ENCODE data around the gene TENT4A. TPM values are rescaled to one million over a fixed set of nuclear protein-coding genes. Genes with fewer than 3 reads are reported as not detected.
A peak's percentile ranks its signal among the peaks of the same experiment; 100 is the strongest.

Gene TENT4A
- total RNA-seq, 6 experiments from 2014 or later = 19.8 to 23.8 (median 21.7) TPM

DNA sequence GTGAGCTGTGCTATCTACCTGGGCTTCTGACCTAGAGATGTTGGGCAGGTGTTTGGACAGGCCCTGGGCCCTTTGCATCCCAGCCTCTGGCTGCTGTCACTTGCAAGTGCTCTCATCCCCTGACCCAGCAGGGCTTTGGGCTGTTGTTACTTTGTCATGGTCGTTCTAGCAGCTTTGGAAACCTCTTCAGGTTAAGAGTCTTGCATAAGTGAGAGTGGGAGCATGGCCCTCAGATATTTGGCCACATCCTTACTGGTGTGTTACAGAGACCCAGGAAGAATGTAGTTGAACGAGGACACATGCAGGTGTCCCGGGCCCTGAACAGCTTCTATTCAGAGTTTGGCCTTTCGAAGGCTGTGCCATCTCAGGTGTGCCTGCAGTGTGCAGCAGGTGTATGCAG lies 4.5 kb downstream of the TENT4A start:
- peaks cover 76% of the 10 kb centered on the region for H3K4me1 Mint-ChIP-seq (ENCODE audit: low read depth)
- H3K27ac Mint-ChIP-seq = no peak overlapping the region
- H3K36me3 Mint-ChIP-seq (ENCODE audit: low read depth) = peaks cover 8% of the 10 kb centered on the region; the same call in 1 of the 2 replicates
- peak overlapping the region; percentile 95 for H3K4me3 Mint-ChIP-seq
- TF ChIP-seq, protein P1, sequence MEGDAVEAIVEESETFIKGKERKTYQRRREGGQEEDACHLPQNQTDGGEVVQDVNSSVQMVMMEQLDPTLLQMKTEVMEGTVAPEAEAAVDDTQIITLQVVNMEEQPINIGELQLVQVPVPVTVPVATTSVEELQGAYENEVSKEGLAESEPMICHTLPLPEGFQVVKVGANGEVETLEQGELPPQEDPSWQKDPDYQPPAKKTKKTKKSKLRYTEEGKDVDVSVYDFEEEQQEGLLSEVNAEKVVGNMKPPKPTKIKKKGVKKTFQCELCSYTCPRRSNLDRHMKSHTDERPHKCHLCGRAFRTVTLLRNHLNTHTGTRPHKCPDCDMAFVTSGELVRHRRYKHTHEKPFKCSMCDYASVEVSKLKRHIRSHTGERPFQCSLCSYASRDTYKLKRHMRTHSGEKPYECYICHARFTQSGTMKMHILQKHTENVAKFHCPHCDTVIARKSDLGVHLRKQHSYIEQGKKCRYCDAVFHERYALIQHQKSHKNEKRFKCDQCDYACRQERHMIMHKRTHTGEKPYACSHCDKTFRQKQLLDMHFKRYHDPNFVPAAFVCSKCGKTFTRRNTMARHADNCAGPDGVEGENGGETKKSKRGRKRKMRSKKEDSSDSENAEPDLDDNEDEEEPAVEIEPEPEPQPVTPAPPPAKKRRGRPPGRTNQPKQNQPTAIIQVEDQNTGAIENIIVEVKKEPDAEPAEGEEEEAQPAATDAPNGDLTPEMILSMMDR (IDR thresholded peaks at IDR 0.05) = no peak
- no peaks in the 10 kb centered on the region for H3K9me3 Mint-ChIP-seq
- no peak for DNase-seq
- no peaks in the 10 kb centered on the region for H3K27me3 Mint-ChIP-seq (ENCODE audit: insufficient read depth)

DNA sequence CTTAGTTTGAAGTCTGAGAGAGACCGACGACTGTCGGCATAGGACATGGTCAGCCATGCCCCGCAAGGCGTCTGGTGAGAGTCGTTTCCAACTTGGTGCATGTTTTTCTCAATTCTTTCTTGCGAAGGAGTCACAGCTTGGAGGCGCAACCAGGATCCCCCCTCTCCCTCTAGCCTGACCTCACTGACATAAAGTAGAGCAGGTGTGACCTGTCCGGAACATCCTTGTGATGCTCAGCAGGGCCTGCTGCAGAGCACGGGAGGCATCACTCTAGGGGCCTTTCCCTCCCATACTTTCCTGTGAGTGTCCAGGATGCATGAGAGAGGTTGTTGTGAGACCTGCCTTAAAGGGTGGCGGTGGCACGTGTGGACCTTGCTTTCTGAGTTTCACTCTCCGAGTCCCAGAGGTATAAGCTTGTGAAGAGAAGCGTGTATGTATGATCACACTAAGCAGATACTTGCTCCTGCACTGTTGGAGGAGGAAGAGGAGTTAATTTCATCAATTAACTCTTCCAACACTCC lies 5.0 kb downstream of the TENT4A start:
- H3K4me1 Mint-ChIP-seq (ENCODE audit: low read depth) = peaks cover 82% of the 10 kb centered on the region

DNA sequence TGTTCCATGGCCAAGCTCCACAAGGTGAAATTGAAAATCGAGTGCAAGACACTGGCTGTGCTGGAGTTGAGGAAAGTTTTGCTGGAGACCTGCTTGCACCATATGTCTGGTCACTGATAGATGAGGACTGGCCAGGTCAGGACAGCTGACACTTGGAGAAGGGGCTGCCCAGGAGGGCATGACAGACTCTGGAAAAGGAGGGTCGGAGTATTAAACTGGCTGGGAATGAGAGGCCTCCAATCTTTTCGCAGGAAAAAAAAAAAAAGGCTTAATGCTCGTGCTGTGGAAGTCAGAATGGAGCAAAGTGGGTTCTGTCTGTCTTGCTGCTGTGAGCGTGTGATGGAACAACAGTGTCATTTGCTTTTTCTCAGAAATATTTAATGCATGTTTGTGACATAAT lies 5.5 kb downstream of the TENT4A start:
- peaks cover 87% of the 10 kb centered on the region for H3K4me1 Mint-ChIP-seq (ENCODE audit: low read depth)
- H3K4me3 Mint-ChIP-seq = no peak overlapping the region
- H3K36me3 Mint-ChIP-seq (ENCODE audit: low read depth) = peaks cover 12% of the 10 kb centered on the region; the same call in 1 of the 2 replicates
- DNase-seq = no peak
- TF ChIP-seq, protein P1 (IDR thresholded peaks at IDR 0.05) = no peak
- no peaks in the 10 kb centered on the region for H3K9me3 Mint-ChIP-seq
- no peaks in the 10 kb centered on the region for H3K27me3 Mint-ChIP-seq (ENCODE audit: insufficient read depth)
- peak overlapping the region; percentile 44 for H3K27ac Mint-ChIP-seq

More for the DNA sequence above, 5.0 kb downstream of the TENT4A start:
- TF ChIP-seq, protein P1 (IDR thresholded peaks at IDR 0.05) = no peak
- H3K27ac Mint-ChIP-seq = peak overlapping the region; percentile 18
- no peaks in the 10 kb centered on the region for H3K27me3 Mint-ChIP-seq (ENCODE audit: insufficient read depth)
- DNase-seq = no peak
- H3K36me3 Mint-ChIP-seq (ENCODE audit: low read depth) = peaks cover 8% of the 10 kb centered on the region; the same call in 1 of the 2 replicates
- H3K9me3 Mint-ChIP-seq = no peaks in the 10 kb centered on the region
- no peak overlapping the region; the same call in 1 of the 2 replicates for H3K4me3 Mint-ChIP-seq

DNA sequence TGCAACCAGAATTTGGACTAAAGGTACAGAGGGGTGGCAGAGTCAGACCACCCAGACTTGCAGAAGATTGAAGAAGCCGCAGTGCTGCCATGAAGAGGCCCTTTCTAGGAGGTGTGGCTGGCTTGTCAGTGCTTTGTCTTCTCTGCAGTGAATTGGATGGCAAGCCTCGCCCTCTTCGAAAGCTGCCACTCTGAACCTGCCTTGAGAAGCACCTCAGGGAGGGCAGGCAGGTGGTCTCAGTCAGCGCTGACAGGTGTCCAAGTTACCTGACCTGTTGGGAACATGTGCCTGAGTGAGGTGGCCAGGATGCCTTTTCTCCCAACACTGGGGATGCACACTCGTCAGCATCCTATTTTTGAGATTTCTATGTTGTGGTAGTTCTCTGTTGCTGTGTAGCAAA lies 6.2 kb downstream of the TENT4A start:
- DNase-seq = no peak
- Mint-ChIP-seq H3K27ac (no peak overlapping the region), H3K27me3 (ENCODE audit: insufficient read depth) (no peaks in the 10 kb centered on the region), H3K9me3 (no peaks in the 10 kb centered on the region), H3K4me1 (ENCODE audit: low read depth) (peaks cover 94% of the 10 kb centered on the region), H3K4me3 (no peak overlapping the region), H3K36me3 (ENCODE audit: low read depth) (peaks cover 19% of the 10 kb centered on the region)
- TF ChIP-seq, protein P1 (IDR thresholded peaks at IDR 0.05) = no peak

DNA sequence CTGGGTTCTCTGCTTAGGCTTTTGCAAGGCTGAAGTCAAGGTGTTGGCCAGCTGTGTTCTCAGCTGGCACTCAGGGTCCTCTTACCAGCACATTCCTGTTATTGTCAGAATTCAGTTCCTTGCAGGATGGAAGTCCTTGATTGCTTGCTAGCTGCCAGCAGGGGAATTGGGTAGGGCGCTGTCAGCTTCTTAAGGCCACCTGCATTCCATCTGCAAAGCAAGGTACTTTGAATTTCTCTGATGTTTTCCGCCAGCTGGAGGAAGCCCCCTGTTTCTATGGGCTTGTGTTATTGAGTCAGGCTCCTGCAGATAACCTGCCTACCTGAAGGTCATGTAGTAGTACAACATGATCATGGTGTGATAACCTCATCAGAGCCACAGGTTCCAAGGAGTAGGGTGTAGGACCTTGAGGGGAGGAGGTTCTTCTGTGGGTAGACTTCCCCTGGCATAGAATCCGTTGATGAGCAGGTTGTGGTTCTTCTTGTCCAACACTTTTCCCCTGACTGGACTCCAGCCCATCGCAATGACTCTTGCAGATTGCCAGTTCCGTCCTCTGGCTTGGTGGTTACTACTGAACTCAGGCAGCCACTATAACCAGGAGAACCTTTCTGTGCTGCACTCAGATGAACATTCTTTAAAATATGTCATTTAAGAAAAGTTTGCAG lies 6.8 kb downstream of the TENT4A start:
- Mint-ChIP-seq H3K36me3 (ENCODE audit: low read depth) (peaks cover 18% of the 10 kb centered on the region), H3K4me3 (no peak overlapping the region), H3K27ac (peak overlapping the region; percentile 25; the same call in 1 of the 2 replicates), H3K27me3 (ENCODE audit: insufficient read depth) (no peaks in the 10 kb centered on the region), H3K4me1 (ENCODE audit: low read depth) (peaks cover 98% of the 10 kb centered on the region), H3K9me3 (no peaks in the 10 kb centered on the region)
- TF ChIP-seq, protein P1 (IDR thresholded peaks at IDR 0.05) = no peak
- no peak for DNase-seq

Data from HFFc6 (cell line).